Mesendoderm (in vitro differentiated cells): ENCODE data around the gene TIMM9.
"Not testable (repeated sequence)": the region's sequence is repeated elsewhere in the genome, so short reads cannot be mapped to it uniquely, and the experiment has no call there.

Source experiments
- DNase-seq: peaks from one replicate; pipeline ENCODE4 v3.0.0; 2013
- H2AK5ac ChIP-seq: 2 replicates; pipeline ENCODE4 v1.6.1; 2013; ENCODE audit warnings: low read length, inconsistent platforms
- H2BK120ac ChIP-seq: 2 replicates; pipeline ENCODE4 v1.6.1; 2013; ENCODE audit warnings: low read depth, mild to moderate bottlenecking, low read length, moderate library complexity, mixed read lengths
- H2BK15ac ChIP-seq: replicated peaks from 2 replicates; pipeline ENCODE4 v1.6.1; 2013; ENCODE audit warnings: low read depth, mild to moderate bottlenecking, moderate library complexity
- H2BK5ac ChIP-seq: 2 replicates; pipeline ENCODE4 v1.6.1; 2013; ENCODE audit warnings: low read length, inconsistent platforms
- H3K18ac ChIP-seq: 2 replicates; pipeline ENCODE4 v1.6.1; 2013; ENCODE audit warnings: mild to moderate bottlenecking, low read length, mixed read lengths
- H3K23ac ChIP-seq: one replicate; pipeline ENCODE4 v1.6.1; 2013; ENCODE audit warnings: low read length
- H3K27ac ChIP-seq: 2 replicates; pipeline ENCODE4 v1.5.1; 2013; ENCODE audit warnings: low read depth, mild to moderate bottlenecking, inconsistent platforms, low read length, moderate library complexity
- H3K27me3 ChIP-seq: 2 replicates; pipeline ENCODE4 v1.6.1; 2013; ENCODE audit warnings: low read length, control low read depth, mild to moderate bottlenecking, inconsistent platforms; ENCODE audit not compliant: insufficient read depth, poor library complexity
- H3K36me3 ChIP-seq: 2 replicates; pipeline ENCODE4 v1.6.1; 2013; ENCODE audit warnings: low read length, inconsistent platforms; ENCODE audit not compliant: control insufficient read depth, insufficient read depth
- H3K4ac ChIP-seq: one replicate; pipeline ENCODE4 v1.6.1; 2013; ENCODE audit warnings: low read depth, mild to moderate bottlenecking, low read length, moderate library complexity
- H3K4me1 ChIP-seq: 2 replicates; pipeline ENCODE4 v1.6.1; 2013; ENCODE audit warnings: low read depth, low read length, inconsistent platforms; ENCODE audit not compliant: control insufficient read depth
- H3K4me2 ChIP-seq: 2 replicates; pipeline ENCODE4 v1.6.1; 2013; ENCODE audit warnings: low read length
- H3K4me3 ChIP-seq: 2 replicates; pipeline ENCODE4 v1.5.1; 2013; ENCODE audit warnings: mild to moderate bottlenecking, low read length
- H3K56ac ChIP-seq: one replicate; pipeline ENCODE4 v1.6.1; 2013; ENCODE audit warnings: low read length
- H3K79me1 ChIP-seq: 2 replicates; pipeline ENCODE4 v1.6.1; 2013; ENCODE audit warnings: low read length, inconsistent platforms
- H3K79me2 ChIP-seq: 2 replicates; pipeline ENCODE4 v1.6.1; 2013; ENCODE audit warnings: mild to moderate bottlenecking, low read length; ENCODE audit not compliant: control insufficient read depth, insufficient read depth
- H3K9ac ChIP-seq: 2 replicates; pipeline ENCODE4 v1.6.1; 2013; ENCODE audit warnings: low read length, inconsistent platforms
- H4K5ac ChIP-seq: one replicate; pipeline ENCODE4 v1.6.1; 2013; ENCODE audit warnings: low read length
- H4K8ac ChIP-seq: one replicate; pipeline ENCODE4 v1.6.1; 2013; ENCODE audit warnings: low read depth, mild to moderate bottlenecking, control low read depth, low read length, moderate library complexity
- WGBS: extraction: QIAGEN DNeasy Blood & Tissue Kit; methylation state at CpG from one replicate; pipeline ENCODE4 v1.1.7; 2013; ENCODE audit warnings: low lambda C conversion rate, missing lambda C conversion rate; ENCODE audit not compliant: insufficient coverage; ENCODE audit errors: extremely low coverage; 5-methylcytosine and 5-hydroxymethylcytosine counted together

The TIMM9 gene

DNA sequence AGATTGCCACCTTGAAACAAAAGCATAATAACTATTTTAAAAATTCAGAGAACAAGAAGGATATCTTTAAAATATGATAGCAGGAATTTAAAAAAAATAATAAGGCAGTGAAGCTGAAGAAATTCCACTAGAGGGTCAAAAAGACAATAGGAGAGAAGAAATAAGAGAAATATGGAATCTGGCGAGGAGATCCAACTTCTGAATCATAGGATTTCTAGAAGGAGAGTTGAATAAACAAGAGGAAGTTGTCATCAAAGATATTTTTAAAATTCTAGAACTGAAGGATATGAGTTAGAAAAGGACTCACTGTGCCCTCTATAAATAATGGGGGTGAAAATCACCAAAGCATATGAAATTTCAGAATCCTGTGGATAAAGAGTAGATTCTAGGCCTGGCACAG, 58.4 kb downstream of the TIMM9 start:
- Histone ChIP-seq H3K79me2 (no peaks in the 10 kb centered on the region), H3K27ac (no peak overlapping the region), H4K8ac (no peak overlapping the region), H3K4ac (no peak overlapping the region), H3K4me2 (no peak overlapping the region), H3K27me3 (no peaks in the 10 kb centered on the region), H2BK15ac (no peak overlapping the region), H4K5ac (no peak overlapping the region), H3K79me1 (no peaks in the 10 kb centered on the region), H3K4me1 (no peaks in the 10 kb centered on the region), H3K56ac (no peak overlapping the region), H3K18ac (no peak overlapping the region), H3K4me3 (no peak overlapping the region), H3K9ac (no peak overlapping the region), H2BK120ac (no peak overlapping the region), H3K36me3 (no peaks in the 10 kb centered on the region), H2AK5ac (no peak overlapping the region), H3K23ac (no peak overlapping the region), H2BK5ac (no peak overlapping the region)
- DNase-seq = no peak
- WGBS = no CpG with 5 or more reads among the region's 1 CpG

DNA sequence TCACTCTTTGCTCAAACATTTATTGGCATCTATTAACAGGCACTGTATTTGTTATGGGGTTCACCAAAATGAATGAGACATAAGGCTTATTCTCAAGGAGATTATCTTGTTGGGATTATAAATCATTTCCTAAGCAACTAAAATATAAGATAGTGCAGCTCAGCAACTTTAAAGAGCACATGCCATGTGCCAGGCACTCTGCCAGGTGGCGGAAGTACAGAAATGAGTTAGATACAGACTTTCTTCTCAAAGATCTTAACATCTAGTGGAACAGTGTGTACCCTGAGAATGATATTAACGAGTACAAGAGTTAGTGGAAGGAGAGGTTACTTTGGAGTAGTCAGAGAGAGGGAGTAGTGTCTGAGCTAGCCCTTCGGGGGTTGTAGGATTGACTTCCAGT, 60.0 kb downstream of the TIMM9 start:
- Histone ChIP-seq H3K23ac (no peak overlapping the region), H3K4me2 (no peak overlapping the region), H4K5ac (no peak overlapping the region), H3K4ac (no peak overlapping the region), H3K4me1 (no peaks in the 10 kb centered on the region), H3K79me2 (no peaks in the 10 kb centered on the region), H2AK5ac (no peak overlapping the region), H3K56ac (no peak overlapping the region), H3K27ac (no peak overlapping the region), H3K18ac (no peak overlapping the region), H3K36me3 (no peaks in the 10 kb centered on the region), H3K27me3 (no peaks in the 10 kb centered on the region), H4K8ac (no peak overlapping the region), H3K4me3 (no peak overlapping the region), H2BK5ac (no peak overlapping the region), H2BK120ac (no peak overlapping the region), H2BK15ac (no peak overlapping the region), H3K79me1 (no peaks in the 10 kb centered on the region), H3K9ac (no peak overlapping the region)
- WGBS = no CpG with 5 or more reads among the region's 3 CpGs
- DNase-seq = no peak

DNA sequence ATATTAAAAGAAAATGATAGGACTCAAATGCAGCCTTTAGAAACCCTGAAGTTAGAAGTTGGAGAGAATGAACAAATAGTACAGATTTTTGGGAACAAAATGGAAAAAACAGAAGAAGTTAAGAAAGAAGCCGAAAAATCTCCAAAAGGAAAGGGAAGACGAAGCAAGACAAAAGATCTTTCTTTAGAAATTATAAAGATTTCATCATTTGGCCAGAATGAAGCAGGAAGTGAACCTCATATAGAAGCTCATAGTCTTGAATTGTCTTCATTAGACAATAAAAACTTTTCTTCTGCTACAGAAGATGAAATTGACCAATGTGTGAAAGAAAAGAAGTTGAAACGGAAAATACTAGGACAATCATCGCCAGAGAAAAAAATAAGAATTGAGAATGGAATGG, 63.0 kb downstream of the TIMM9 start:
- Histone ChIP-seq H3K4ac (no peak overlapping the region), H4K5ac (no peak overlapping the region), H2BK120ac (no peak overlapping the region), H3K36me3 (no peaks in the 10 kb centered on the region), H3K27ac (no peak overlapping the region), H2AK5ac (no peak overlapping the region), H3K27me3 (no peaks in the 10 kb centered on the region), H3K4me3 (no peak overlapping the region), H2BK15ac (no peak overlapping the region), H3K56ac (no peak overlapping the region), H2BK5ac (no peak overlapping the region), H3K4me1 (no peaks in the 10 kb centered on the region), H3K79me2 (no peaks in the 10 kb centered on the region), H3K9ac (no peak overlapping the region), H3K79me1 (no peaks in the 10 kb centered on the region), H3K4me2 (no peak overlapping the region), H3K18ac (no peak overlapping the region), H3K23ac (no peak overlapping the region), H4K8ac (no peak overlapping the region)
- no CpG with 5 or more reads among the region's 4 CpGs for WGBS
- DNase-seq = no peak

DNA sequence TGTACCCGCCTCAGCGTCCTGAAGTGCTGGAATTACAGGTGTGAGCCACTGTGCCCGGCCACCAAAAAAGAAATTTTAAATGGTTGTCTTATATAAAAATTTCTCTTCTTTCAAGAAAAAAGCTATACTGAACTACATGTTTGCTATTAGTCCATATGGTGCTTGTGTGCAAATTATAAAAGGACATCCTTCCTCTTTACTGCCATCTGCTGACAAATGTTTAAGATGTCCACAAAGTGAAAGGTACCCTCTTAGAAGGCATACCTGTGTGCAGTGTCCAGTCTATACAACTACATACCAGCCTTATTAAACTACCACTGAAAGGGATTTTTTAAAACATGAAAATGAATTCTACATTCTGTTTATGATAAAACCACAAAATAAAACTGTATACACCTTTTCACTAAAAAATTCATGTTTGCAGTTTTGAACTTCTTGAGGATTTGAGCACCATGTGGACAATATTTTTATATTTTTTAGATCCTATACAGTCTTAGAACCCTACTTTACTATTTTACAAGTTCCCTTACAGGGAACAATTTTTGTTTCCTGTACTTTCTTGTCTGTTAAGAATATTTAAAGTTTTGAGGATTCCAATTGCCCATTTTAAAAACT, 64.4 kb downstream of the TIMM9 start:
- DNase-seq = peak; percentile 22
- no CpG with 5 or more reads among the region's 3 CpGs for WGBS
- H4K5ac ChIP-seq = no peak overlapping the region

DNA sequence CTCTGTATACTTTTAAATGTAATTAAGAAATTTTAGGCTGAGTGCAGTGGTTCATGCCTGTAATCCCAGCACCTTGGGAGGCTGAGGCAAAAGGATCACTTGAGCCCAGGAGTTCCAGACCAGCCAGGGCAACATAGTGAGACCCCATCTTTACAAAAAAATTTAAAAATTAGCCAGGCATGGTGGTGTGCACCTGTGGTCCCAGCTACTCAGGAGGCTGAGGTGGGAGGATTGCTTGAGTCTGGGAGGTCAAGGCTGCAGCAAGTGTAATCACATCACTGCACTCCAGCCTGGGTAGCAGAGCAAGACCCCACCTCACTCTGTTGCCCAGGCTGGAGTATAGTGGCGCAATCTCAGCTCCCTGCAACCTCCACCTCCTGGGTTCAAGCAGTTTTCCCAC, 65.1 kb downstream of the TIMM9 start:
- not testable (repeated sequence) for DNase-seq, H3K18ac ChIP-seq, H3K4me1 ChIP-seq, H3K56ac ChIP-seq, H3K4me2 ChIP-seq, H3K36me3 ChIP-seq, H4K8ac ChIP-seq, H3K9ac ChIP-seq, H3K79me2 ChIP-seq, H2AK5ac ChIP-seq, H3K27me3 ChIP-seq, H3K79me1 ChIP-seq, H3K4me3 ChIP-seq, H4K5ac ChIP-seq, H2BK15ac ChIP-seq, H2BK120ac ChIP-seq, H3K27ac ChIP-seq, H3K4ac ChIP-seq, H3K23ac ChIP-seq, H2BK5ac ChIP-seq
- WGBS = no CpG with 5 or more reads among the region's 1 CpG

More for the DNA sequence above, 64.4 kb downstream of the TIMM9 start:
- no peaks in the 10 kb centered on the region for H3K27me3 ChIP-seq
- H3K9ac ChIP-seq = no peak overlapping the region
- H3K27ac ChIP-seq = no peak overlapping the region
- H3K23ac ChIP-seq = no peak overlapping the region
- no peak overlapping the region for H2BK5ac ChIP-seq
- no peaks in the 10 kb centered on the region for H3K4me1 ChIP-seq
- no peak overlapping the region for H3K4me2 ChIP-seq
- no peaks in the 10 kb centered on the region for H3K79me2 ChIP-seq
- H3K56ac ChIP-seq = no peak overlapping the region
- H3K18ac ChIP-seq = no peak overlapping the region
- H3K4ac ChIP-seq = no peak overlapping the region
- H3K36me3 ChIP-seq = no peaks in the 10 kb centered on the region
- no peaks in the 10 kb centered on the region for H3K79me1 ChIP-seq
- H2BK120ac ChIP-seq = no peak overlapping the region
- H2AK5ac ChIP-seq = no peak overlapping the region
- H3K4me3 ChIP-seq = no peak overlapping the region
- no peak overlapping the region for H2BK15ac ChIP-seq
- H4K8ac ChIP-seq = no peak overlapping the region
